Erythroblast (primary cell): Measurements from ENCODE around the gene RIMBP2.
"Not testable (repeated sequence)": the region's sequence is repeated elsewhere in the genome, so short reads cannot be mapped to it uniquely, and the experiment has no call there.

Experiments used
- DNase-seq, 2 experiments: peaks; one replicate each; lab custom pipeline; 2025; lab: John Stamatoyannopoulos, UW
- GATA1 ChIP-seq: IDR thresholded peaks from 2 replicates; pipeline ENCODE4 v1.6.1; 2011; ENCODE audit warnings: low read depth, mild to moderate bottlenecking, control low read depth, low read length, moderate library complexity
- POLR2A ChIP-seq: IDR thresholded peaks from 2 replicates; pipeline ENCODE4 v1.6.1; 2011; ENCODE audit warnings: mild to moderate bottlenecking, low read length

Gene RIMBP2

GRCh38 chr12:130745921-130746320 lies 29.8 kb upstream of the RIMBP2 start:
- TF ChIP-seq GATA1: no peak
- no peak for TF ChIP-seq POLR2A
- no peak for DNase-seq

- DNase-seq: no peak
- TF ChIP-seq GATA1 (no peak), POLR2A (no peak)
These were observed 28.2 kb upstream of the RIMBP2 start for GRCh38 chr12:130744274-130744673.

- no peak for DNase-seq
- TF ChIP-seq POLR2A: no peak
- no peak for TF ChIP-seq GATA1
These were observed 27.5 kb upstream of the RIMBP2 start for GRCh38 chr12:130743606-130744005.

- TF ChIP-seq GATA1 (no peak), POLR2A (no peak)
- no peak for DNase-seq
These were observed 27.1 kb upstream of the RIMBP2 start for GRCh38 chr12:130743176-130743575.

GRCh38 chr12:130742716-130743115 lies 26.6 kb upstream of the RIMBP2 start:
- DNase-seq: no peak
- TF ChIP-seq POLR2A: no peak
- no peak for TF ChIP-seq GATA1

GRCh38 chr12:130742112-130742511 lies 26.0 kb upstream of the RIMBP2 start:
- TF ChIP-seq POLR2A: no peak
- no peak for TF ChIP-seq GATA1
- no peak for DNase-seq

GRCh38 chr12:130739571-130739970 lies 23.5 kb upstream of the RIMBP2 start:
- TF ChIP-seq GATA1: no peak
- no peak for TF ChIP-seq POLR2A
- no peak for DNase-seq

- not testable (repeated sequence) for DNase-seq
These were observed 22.3 kb upstream of the RIMBP2 start for GRCh38 chr12:130738403-130738802.

GRCh38 chr12:130737731-130738130 lies 21.6 kb upstream of the RIMBP2 start:
- TF ChIP-seq POLR2A (no peak), GATA1 (no peak)
- no peak for DNase-seq

- TF ChIP-seq POLR2A (no peak), GATA1 (no peak)
- no peak for DNase-seq
These were observed 13.2 kb upstream of the RIMBP2 start for GRCh38 chr12:130729344-130729743.

GRCh38 chr12:130728158-130729058 lies 12.3 kb upstream of the RIMBP2 start:
- TF ChIP-seq GATA1: no peak
- TF ChIP-seq POLR2A: no peak
- DNase-seq: peak; percentile 19 to 24

GRCh38 chr12:130719263-130719859 lies 3.3 kb upstream of the RIMBP2 start:
- DNase-seq: no peak
- TF ChIP-seq GATA1 (no peak), POLR2A (no peak)

- no peak for DNase-seq
- TF ChIP-seq GATA1 (no peak), POLR2A (no peak)
These were observed 1.7 kb upstream of the RIMBP2 start for GRCh38 chr12:130717752-130718151.

GRCh38 chr12:130716969-130717366 lies 869 bp upstream of the RIMBP2 start:
- TF ChIP-seq GATA1 (no peak), POLR2A (no peak)
- DNase-seq: no peak
